ENCODE measurements around the gene ASS1.

GRCh38 chr9:130424595-130425454 lies 19.9 kb upstream of the ASS1 start:
- TF ChIP-seq CTCF (IDR thresholded peaks at IDR 0.05) (no peak), POLR2A (IDR thresholded peaks at IDR 0.05) (no peak)

Data from thyroid gland (tissue), 4 donors.